ENCODE data around the gene TRIM69. TPM values are rescaled to one million over a fixed set of nuclear protein-coding genes. Genes with fewer than 3 reads are reported as not detected.

The TRIM69 gene
- total RNA-seq, 1 donor from 2014 or later = 18.1 TPM

DNA sequence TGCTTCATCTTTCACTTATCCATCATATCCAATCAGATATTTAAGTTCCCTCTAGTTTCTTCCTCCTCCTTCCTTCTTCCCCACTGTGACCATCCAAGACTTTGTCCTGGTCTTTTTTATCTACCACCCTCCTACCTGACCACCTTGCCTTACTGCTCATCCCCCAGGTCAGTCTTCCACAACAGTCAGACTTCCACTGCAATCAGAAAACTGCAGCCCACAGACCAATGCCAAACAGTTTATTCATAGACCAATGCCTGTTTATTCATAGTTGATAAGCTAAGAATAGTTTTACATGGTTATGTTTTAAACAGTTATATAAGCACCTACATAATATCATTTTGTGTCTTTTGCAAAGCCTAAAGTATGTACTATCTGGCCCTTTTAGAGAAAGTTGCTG lies 65.5 kb downstream of the TRIM69 start:
- no peak for DNase-seq (ENCODE audit: low spot score)

DNA sequence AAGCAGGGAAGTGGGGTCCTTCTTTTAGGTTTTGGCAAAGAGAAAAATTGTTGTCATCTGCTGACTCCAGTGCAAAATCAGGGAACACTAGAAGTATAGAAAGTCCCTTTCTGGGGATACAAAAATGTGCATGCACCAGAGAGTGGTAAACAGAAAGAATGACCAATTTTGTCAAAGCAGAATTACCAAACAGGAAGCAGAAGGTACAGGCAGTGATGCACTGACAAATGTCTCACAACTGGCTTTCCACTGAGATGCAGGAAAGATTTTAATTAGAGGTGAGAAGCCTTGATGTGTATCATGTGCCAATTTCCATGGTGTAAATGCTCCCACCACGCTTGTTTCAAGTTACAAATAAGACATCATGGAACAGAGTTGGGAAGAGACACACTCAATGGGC lies 66.0 kb downstream of the TRIM69 start:
- DNase-seq (ENCODE audit: low spot score) = no peak

DNA sequence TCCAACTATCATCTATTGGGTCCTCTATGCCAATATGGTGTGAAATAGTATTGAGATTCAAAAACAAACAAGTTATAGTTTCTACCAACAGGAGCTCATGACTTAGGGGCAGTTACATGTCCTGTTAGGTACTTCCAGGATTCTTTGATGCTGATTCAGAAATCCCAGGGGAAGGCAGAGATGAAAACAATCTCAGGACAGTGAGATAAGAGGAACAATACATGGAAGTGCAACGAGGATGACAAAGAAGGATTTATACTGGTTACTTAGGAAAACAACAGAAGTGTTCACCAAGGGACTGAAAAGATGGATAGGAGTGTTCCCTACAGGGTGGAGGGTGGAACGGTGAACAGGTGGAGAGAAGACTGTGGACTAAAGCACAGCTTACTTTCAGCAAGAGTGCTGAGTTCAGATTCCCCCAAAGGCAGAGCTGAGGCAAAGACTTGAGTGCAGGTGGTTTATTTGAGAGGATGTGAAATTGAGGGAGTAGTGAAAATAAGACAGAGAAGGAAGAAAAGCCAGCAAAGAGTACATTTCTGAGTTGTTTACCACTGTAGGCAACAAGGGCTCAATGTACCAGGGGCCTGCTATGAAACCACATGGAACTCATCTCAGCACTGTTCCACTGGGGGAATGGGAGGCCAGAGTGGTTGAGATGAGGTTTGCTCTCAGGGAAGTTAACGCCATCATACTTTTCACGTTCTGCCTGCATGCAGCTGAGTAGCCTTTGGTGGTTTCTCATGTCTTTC lies 68.1 kb downstream of the TRIM69 start:
- no peak for DNase-seq (ENCODE audit: low spot score)

DNA sequence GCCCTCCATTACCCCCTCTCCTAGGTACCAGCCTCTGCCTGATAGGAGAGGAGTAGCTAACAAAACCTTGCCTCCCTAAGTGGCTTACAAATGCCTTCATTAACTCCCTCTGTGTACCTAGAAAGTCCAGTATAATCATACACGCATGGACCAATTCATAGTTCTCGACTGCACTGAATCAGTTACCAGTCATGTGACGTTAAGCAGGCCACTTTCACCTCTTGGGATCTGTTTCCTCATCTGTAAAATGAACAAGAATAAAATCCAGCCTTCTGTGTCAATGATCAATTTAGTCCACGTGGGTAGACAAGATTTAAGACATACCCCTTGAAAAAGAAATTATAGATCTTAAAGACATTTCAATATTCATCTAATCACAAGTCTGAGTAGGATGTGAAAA lies 72.2 kb downstream of the TRIM69 start:
- no peak for DNase-seq (ENCODE audit: low spot score)

DNA sequence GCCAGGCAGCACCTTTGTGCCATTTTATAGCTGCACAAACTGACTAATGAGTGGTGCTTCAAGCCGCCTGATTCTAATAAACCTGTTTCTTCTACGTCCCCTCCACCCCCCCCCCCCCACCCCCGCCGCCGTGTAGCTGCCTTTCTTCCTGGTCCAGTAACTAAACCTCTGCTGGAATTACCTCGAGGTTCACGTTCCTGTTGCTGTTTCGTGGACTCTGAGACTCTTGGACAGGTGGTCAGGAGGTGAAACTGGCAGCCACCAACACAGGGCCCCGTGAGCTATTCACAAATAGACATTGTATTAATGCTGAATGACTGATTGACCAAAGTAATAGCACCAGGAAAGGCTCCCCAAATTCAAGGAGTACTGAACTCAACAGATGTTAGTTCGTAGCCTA lies 73.9 kb downstream of the TRIM69 start:
- no peak for DNase-seq (ENCODE audit: low spot score)

DNA sequence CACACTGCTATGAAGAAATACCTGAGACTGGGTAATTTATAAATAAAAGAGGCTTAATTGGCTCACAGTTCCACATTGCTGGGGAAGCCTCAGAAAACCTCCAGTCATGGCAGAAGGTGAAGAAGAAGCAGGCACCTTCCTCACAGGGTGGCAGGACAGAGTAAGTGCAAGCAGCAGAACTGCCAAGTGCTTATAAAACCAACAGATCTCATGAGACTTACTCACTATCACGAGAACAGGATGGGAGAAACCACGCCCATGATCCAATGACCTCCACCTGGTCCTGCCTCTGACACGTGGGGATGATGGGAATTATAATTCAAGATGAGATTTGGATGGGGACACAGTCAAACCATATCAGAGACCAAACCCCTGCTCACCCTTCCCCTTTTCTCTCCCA lies 75.0 kb downstream of the TRIM69 start:
- no peak for DNase-seq (ENCODE audit: low spot score)

DNA sequence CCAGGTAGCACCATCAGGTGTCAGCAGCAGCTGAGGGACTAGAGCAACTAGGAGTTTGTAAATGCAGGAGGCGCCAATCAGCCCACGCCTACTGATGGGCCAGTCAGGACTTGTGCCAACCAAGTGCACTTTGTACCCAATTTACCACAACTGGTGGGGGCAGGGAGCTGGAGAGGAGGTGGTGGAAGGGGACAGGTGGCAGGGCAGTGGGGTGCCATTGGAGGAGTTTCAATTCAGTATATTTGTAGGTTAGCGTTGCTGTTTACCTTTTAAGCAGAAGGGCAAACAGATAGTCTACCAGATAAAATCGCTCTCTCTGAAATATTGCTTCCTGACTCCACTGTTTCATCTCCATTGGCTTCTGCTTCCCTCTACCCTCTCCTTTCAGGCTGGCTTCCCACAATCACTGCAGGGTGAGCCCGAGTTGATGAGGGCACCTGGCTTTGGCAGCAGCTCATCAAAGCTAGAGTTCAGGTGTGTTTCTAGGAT lies 75.7 kb downstream of the TRIM69 start:
- no peak for DNase-seq (ENCODE audit: low spot score)

DNA sequence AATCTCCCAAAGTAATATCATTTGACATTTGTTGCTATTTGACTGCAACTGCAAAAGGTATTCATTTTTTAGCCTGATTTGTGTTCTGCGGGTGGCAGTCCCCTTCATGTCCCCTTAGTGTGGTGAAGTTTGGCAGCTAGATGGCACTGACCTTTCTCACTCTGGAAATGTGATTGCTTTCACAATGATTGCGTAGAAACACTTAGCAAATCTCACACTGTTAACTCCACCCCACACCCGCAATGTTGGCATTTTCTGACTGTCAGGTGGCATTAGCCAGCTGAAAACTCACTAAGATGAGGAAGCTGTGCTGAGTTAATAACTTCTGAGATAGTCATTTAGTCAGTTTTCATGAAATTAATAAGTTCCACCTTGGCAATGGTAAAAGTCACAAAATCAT lies 76.9 kb downstream of the TRIM69 start:
- DNase-seq (ENCODE audit: low spot score) = no peak

Other genes with a start within 250 kb of the TRIM69 start
- gene EIF3J, start 199.4 kb upstream of the TRIM69 start, total RNA-seq = 84.9 TPM
- gene SPG11, start 72.9 kb upstream of the TRIM69 start, total RNA-seq = 72.1 TPM
- 2.2 TPM for gene PATL2, start 25.2 kb upstream of the TRIM69 start, total RNA-seq
- gene B2M, start 25.0 kb upstream of the TRIM69 start, total RNA-seq = 2,407 TPM
- not detected for gene TERB2, start 220.2 kb downstream of the TRIM69 start, total RNA-seq